GM19035 (cell line): Measurements from ENCODE around the gene FRY.

Source experiments
- ATAC-seq: cut with Tn5 transposase; IDR thresholded peaks from one replicate; pipeline ENCODE4 v1.9.1; 2021; ENCODE audit not compliant: unreplicated experiment

Gene FRY

GRCh38 chr13:32126278-32126677 lies 94.7 kb downstream of the FRY start:
- no peak for ATAC-seq

- no peak for ATAC-seq
These were observed 95.2 kb downstream of the FRY start for GRCh38 chr13:32126756-32127155.

DNA sequence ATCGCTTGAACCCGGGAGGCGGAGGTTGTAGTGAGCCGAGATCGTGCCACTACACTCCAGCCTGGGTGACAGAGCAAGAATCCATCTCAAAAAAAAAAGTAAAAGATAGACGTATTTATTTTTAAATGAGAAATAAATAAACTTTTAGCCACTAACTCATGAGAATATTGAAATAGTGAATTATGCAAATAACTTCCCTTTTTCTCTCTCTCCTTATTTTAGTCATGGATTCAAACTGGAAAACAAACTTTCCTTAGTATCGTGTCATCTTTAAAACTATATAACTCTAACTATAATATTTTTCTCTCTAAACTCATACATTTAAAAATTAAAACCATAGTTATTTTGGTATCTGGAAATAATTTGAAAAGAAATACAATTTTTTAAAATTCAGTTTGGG lies 96.1 kb downstream of the FRY start:
- no peak for ATAC-seq

DNA sequence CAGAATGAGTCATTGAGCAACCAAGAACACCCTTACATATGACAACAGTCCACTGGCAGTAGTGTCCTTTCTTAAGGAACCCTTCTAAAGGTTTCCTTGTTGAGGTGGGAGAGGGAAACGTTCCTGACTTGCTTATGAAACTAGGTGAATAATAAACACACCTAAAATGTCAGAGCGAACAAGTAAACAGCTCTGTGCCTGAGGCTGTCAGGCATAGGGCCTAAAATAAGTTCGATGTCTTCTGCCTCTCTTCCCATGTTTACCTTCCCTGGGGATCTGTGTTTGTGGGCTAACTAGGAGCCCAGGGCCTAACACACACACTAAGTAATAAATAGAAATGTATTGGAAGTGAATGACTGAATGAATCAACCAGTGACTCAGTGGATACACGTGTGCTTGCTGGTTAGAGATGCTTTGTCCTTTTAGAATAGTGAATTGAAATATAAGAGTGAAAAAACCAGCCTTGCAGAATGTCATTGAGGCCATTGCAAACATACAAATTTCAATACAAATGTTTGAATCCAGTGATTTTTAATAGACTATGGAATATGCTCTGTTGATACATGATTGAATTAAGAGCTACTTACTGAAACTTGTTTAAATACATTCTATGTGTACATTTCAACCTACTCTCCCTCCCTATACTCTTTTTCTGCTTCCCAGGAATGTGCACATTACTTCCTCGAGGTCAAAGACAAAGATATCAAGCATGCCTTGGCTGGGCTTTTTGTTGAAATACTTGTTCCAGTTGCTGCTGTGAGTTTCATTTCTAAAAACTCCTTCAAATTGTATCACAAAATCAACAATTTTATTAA lies 102.9 kb downstream of the FRY start:
- ATAC-seq = no peak

DNA sequence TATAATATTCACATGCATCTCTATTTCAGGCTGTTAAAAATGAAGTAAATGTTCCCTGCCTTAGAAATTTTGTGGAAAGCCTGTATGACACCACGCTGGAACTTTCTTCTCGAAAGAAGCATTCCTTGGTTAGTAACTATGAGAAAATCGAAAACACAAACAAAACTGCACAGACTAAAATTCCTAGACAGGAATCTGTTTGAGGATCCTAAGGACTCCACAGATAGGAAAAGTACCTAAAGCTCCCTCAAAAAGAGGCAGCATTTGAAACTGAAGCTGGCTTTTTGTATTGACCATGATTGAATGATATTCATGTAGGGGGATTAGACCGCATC lies 103.4 kb downstream of the FRY start:
- ATAC-seq = no peak

GRCh38 chr13:32135655-32136054 lies 104.1 kb downstream of the FRY start:
- ATAC-seq = no peak

- no peak for ATAC-seq
These were observed 104.5 kb downstream of the FRY start for GRCh38 chr13:32136061-32136460.

DNA sequence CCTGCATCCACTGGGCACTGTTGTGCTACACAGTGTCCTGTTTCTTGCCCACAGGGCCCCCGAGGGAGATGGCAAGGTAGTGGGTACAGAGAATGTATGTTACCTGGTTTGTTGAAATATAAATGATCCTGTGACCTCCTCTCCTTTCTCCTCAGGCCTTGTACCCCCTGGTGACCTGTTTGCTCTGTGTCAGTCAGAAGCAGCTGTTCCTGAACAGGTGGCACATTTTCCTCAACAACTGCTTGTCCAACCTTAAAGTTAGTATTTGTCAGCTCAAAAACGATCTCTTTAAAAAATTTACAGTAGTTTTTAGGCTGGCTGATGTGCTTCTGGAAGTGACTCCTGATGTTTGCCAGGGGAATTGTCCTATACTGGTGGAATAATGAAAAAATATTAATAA lies 105.1 kb downstream of the FRY start:
- ATAC-seq = no peak

GRCh38 chr13:32139251-32139650 lies 107.7 kb downstream of the FRY start:
- no peak for ATAC-seq

GRCh38 chr13:32140109-32140508 lies 108.5 kb downstream of the FRY start:
- ATAC-seq = no peak

- ATAC-seq = no peak
These were observed 109.9 kb downstream of the FRY start for GRCh38 chr13:32141462-32141861.

DNA sequence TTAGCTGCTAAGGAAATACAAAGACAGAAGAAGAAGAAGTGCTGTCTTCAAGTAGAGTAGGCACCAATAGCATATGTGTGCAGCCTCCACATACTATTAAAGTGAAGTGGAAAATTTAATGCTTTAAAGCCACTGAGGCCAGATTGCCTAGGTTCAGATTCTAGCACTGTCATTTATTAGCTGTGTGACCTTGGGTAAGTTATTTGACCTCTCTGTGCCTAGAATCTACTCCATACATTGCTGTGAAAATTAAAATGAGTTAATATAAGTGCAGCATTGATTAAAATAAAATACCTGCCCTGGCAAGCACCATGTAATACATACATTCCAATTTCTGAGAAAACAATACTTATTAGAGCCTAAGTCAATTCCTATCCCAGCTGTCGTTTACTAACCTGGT lies 110.5 kb downstream of the FRY start:
- no peak for ATAC-seq

DNA sequence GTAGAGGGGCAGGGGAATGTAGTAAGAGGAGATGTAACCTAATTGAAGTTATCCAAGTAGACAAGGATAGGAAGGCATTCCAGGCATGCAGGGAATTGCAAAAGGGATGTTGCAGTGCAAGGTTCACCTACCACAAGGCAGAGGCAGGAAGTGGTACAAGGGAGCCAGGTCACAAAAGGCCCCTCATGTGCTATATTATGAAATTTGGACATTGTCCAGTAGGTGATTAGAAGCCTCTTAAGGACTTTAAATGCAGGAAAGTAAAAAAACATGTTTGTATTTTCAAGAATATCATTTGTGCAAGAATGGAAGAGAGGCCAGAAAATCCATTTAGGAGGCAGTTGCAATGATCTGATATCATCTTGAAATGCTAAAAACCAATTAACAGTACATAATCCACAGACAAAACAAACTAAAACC lies 111.4 kb downstream of the FRY start:
- no peak for ATAC-seq

DNA sequence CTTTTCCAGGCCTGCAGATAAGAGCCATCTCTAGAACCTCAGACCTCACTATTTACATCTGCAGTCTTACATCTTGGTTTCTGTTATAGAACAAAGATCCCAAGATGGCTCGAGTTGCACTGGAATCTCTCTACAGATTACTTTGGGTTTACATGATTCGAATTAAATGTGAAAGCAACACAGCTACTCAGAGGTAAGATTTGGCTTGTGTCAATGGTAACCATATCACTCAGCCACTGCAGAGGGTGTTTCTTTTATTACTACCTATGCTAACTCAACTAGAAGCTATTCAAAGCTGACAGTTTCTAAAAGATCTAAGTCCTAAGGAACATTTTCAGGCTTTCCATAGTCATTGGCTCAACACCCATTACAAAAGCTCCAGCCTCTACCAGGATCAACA lies 115.6 kb downstream of the FRY start:
- ATAC-seq = no peak

DNA sequence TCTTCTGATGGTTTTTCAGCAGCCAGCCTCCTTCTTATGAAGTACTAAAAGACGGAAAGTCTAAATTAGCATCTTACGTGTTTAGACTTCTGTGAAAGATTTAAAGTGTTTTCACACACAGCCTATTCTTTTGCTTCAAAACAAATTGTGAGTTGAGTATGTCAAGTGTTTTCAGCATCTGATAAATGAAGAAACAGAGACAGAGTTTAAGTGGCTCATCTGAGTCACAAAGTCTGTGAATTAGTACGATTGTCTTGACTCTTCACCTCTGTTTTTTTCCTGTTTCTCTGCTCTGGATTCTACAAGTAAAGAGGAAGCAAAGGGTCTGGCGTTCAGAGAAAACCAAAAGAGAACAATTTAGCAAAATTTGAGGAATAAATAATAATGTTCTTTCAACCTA lies 116.4 kb downstream of the FRY start:
- ATAC-seq = no peak

DNA sequence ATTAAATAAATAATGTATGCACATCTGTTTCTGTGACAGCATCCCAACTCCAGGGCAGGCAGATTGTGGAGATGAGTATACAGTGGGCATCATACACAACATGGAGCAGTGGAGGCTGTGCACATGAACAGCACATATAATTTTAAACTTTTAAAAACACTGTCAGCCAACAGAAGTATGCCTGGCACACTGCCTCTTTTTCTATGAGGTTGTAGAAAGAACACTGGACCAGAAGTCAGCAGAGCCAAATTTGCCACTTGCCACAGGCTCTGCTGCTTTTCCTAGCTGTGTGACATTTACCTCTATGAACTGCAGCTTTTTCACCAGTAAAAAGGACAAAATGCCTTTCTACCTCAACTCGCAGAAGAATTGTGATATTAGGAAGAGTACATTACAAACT lies 118.7 kb downstream of the FRY start:
- no peak for ATAC-seq

DNA sequence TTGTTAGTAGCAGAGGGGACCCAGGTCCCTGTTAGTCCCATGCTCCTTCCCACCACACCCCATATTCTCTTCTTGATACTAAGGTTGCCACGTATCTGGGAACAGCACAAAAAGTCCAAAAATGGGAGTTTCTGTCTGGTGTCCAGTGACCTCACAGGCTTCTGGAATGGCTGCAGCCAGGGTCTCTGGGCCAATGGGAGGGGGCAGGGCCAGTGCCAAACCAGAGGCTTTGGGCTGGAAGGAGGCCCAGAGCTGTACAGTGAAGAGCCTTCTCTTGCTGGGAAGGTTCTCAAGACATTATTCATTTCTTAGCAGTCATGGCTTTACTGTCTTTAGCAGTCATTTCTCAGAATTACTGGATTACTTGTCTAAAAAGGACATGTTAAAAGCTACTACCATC lies 119.2 kb downstream of the FRY start:
- no peak for ATAC-seq

GRCh38 chr13:32151240-32151639 lies 119.7 kb downstream of the FRY start:
- ATAC-seq = no peak

- no peak for ATAC-seq
These were observed 121.5 kb downstream of the FRY start for GRCh38 chr13:32153056-32153455.

GRCh38 chr13:32159137-32159869 lies 127.7 kb downstream of the FRY start:
- ATAC-seq = no peak

- no peak for ATAC-seq
These were observed 130.9 kb downstream of the FRY start for GRCh38 chr13:32162395-32163005.

DNA sequence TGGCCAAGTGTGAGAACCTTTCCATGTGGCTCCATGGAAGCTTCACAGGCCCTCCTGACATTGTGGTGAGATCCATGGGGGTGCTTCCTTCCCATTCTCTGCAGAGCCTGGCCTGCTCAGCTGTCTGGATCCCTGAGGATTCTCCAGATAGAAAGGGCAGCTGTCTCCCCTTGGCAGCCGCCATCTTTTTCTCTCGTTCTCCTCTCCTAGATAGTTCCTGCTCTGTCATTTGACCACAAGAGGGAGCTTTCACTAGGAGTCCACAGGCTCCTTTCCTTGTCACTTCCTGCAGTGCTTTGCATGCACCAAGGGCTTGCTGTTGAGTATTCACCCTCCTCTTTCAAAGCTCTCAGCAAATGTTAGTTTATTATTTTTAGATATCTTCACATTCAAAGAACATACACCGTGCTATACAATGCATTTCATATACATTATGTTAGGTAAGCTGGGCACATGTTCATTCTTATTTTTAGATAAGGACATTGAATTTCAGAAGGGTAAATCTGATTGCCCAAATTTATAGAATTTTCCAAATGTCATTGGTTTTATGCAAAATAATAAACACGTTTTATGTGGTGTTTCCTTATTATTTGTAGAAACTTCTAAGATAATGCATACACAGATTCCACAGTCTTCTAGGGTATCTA lies 133.2 kb downstream of the FRY start:
- no peak for ATAC-seq
